ENCODE measurements around the gene CLTC. TPM values are rescaled to one million over a fixed set of nuclear protein-coding genes. Genes with fewer than 3 reads are reported as not detected.

CLTC gene
- total RNA-seq, 1 experiment from 2014 or later, result 254 TPM

DNA sequence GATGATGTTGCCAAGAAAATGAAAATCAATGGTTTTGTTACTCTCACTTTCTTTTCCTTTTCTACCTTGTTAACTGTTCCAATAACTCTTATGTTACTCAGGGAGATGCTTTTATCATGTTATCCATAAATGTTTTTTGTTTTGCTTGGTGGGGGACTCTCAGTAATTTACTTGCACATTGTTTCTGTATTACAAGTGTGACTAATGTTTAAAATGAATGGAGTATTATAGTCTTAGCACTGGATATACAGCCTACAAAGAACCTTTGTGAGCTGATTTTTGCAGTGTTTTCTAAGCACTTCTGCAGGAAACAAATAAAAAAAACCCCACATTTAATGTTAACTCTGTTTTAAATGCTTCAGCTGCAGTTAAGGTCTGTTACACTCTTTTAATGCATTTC, 99.8 kb downstream of the CLTC start:
- Histone ChIP-seq H2BK15ac (ENCODE audit: low read depth, low read length) (no peak overlapping the region), H3K14ac (ENCODE audit: insufficient read depth, low read length) (no peak overlapping the region), H3K9ac (ENCODE audit: extremely low read depth, insufficient read length, low read length) (no peak overlapping the region), H3K18ac (ENCODE audit: insufficient read length, low read depth, low read length) (no peak overlapping the region), H2BK5ac (ENCODE audit: insufficient read length, low read length) (no peak overlapping the region), H3K79me2 (ENCODE audit: insufficient read depth, low read length) (peaks cover 1% of the 10 kb centered on the region; the same call in 1 of the 2 replicates), H2AFZ (ENCODE audit: low read length) (no peak overlapping the region), H3K23ac (ENCODE audit: insufficient read length, low read depth, low read length) (no peak overlapping the region), H4K20me1 (ENCODE audit: control insufficient read depth, insufficient read depth, insufficient read length) (no peaks in the 10 kb centered on the region), H3K4me1 (ENCODE audit: insufficient read depth, low read length) (no peaks in the 10 kb centered on the region; the same call in 1 of the 2 replicates), H2BK120ac (ENCODE audit: low read depth, low read length, poor library complexity, severe bottlenecking) (no peak overlapping the region), H4K5ac (ENCODE audit: insufficient read length, low read depth, low read length) (no peak overlapping the region), H2BK20ac (ENCODE audit: low read depth, low read length, poor library complexity, severe bottlenecking) (no peak overlapping the region), H2AK5ac (ENCODE audit: insufficient read length, low read length) (no peak overlapping the region), H3K27ac (ENCODE audit: insufficient read length, low read depth, low read length) (no peak overlapping the region), H3K79me1 (ENCODE audit: insufficient read depth, low read depth, low read length, poor library complexity, severe bottlenecking) (peaks cover 4% of the 10 kb centered on the region), H4K91ac (ENCODE audit: insufficient read length, low read depth, low read length) (no peak overlapping the region), H3K4ac (ENCODE audit: low read depth, low read length) (no peak overlapping the region), H4K8ac (replicated peaks; ENCODE audit: insufficient read length, low read depth, low read length) (no peak overlapping the region), H3T11ph (ENCODE audit: low read length) (no peak overlapping the region), H3K4me2 (ENCODE audit: insufficient read depth, insufficient read length, low read length) (no peak overlapping the region), H2BK12ac (ENCODE audit: insufficient read length, low read depth, low read length) (no peak overlapping the region), H3K56ac (ENCODE audit: insufficient read length, low read depth, low read length) (no peak overlapping the region), H3K27me3 (ENCODE audit: insufficient read depth, low read length) (no peaks in the 10 kb centered on the region), H3K23me2 (ENCODE audit: insufficient read length, low read depth, low read length, poor library complexity, severe bottlenecking) (no peaks in the 10 kb centered on the region), H3K9me3 (ENCODE audit: control insufficient read depth, low read depth, low read length) (no peaks in the 10 kb centered on the region)
- Mint-ChIP-seq H3K36me3 (ENCODE audit: insufficient read depth in 1 of 3, low read depth in 3 of 3) (peaks cover 0 to 4% (median 0%) of the 10 kb centered on the region in 3 experiments; a peak in 2 of 7 replicates), H3K27me3 (ENCODE audit: low read depth) (no peaks in the 10 kb centered on the region), H3K4me3 (no peak overlapping the region), H3K9me3 (no peaks in the 10 kb centered on the region), H3K4me1 (peaks cover 10 to 12% of the 10 kb centered on the region in 2 experiments), H3K27ac (no peak overlapping the region)
- DNase-seq, result no peak
- no peak for TF ChIP-seq CTCF (conservative IDR thresholded peaks at IDR 0.05)

Data from H9 (cell line).